Measurements from ENCODE around the gene OTX2. TPM values are rescaled to one million over a fixed set of nuclear protein-coding genes. Genes with fewer than 3 reads are reported as not detected.

OTX2 gene
- total and polyA plus RNA-seq, 7 experiments from 2014 or later: not detected

- H3K9me3 Mint-ChIP-seq: peaks cover 0 to 1% (median 0%) of the 10 kb centered on the region in 11 donors
- no peaks in the 10 kb centered on the region for H3K36me3 Mint-ChIP-seq
- Histone ChIP-seq H3K4me3 (ENCODE audit: low read length) (no peak overlapping the region), H3K4me1 (ENCODE audit: control insufficient read depth in 2 of 2, insufficient read depth in 2 of 2, low read length in 2 of 2) (no peaks in the 10 kb centered on the region), H3K9me3 (ENCODE audit: control insufficient read depth in 2 of 3, low read length in 3 of 3) (no peaks in the 10 kb centered on the region), H3K27ac (ENCODE audit: low read depth, low read length) (no peak overlapping the region), H3K27me3 (ENCODE audit: control insufficient read depth in 2 of 2, insufficient read depth in 2 of 2, low read length in 2 of 2) (no peaks in the 10 kb centered on the region), H3K36me3 (ENCODE audit: control insufficient read depth in 2 of 3, insufficient read depth in 3 of 3, low read length in 3 of 3) (no peaks in the 10 kb centered on the region)
- DNase-seq: no peak
- ATAC-seq: no peak
- ChIA-PET CTCF (no interaction called here), POLR2A (no interaction called here)
- H3K4me1 Mint-ChIP-seq: no peaks in the 10 kb centered on the region
- H3K27me3 Mint-ChIP-seq: peaks cover 6 to 31% (median 25%) of the 10 kb centered on the region in 5 donors
- intact Hi-C loops (cut with micrococcal nuclease): no loop called here
- H3K4me3 Mint-ChIP-seq: no peak overlapping the region
- H3K27ac Mint-ChIP-seq: no peak overlapping the region
These were observed 27.6 kb downstream of the OTX2 start for GRCh38 chr14:56782711-56783110.

GRCh38 chr14:56774503-56774902 is 35.8 kb downstream of the OTX2 start:
- Histone ChIP-seq H3K4me1 (ENCODE audit: control insufficient read depth in 2 of 2, insufficient read depth in 2 of 2, low read length in 2 of 2) (no peaks in the 10 kb centered on the region), H3K36me3 (ENCODE audit: control insufficient read depth in 2 of 3, insufficient read depth in 3 of 3, low read length in 3 of 3) (no peaks in the 10 kb centered on the region), H3K27me3 (ENCODE audit: control insufficient read depth in 2 of 2, insufficient read depth in 2 of 2, low read length in 2 of 2) (no peaks in the 10 kb centered on the region), H3K4me3 (ENCODE audit: low read length) (no peak overlapping the region), H3K9me3 (ENCODE audit: control insufficient read depth in 2 of 3, low read length in 3 of 3) (no peaks in the 10 kb centered on the region), H3K27ac (ENCODE audit: low read depth, low read length) (no peak overlapping the region)
- POLR2A ChIA-PET: no interaction called here
- no peak for DNase-seq
- CTCF ChIA-PET: no interaction called here
- no peak overlapping the region for H3K4me3 Mint-ChIP-seq
- H3K4me1 Mint-ChIP-seq: peaks cover 0 to 5% (median 0%) of the 10 kb centered on the region in 7 donors
- H3K9me3 Mint-ChIP-seq: peaks cover 0 to 4% (median 0%) of the 10 kb centered on the region in 11 donors
- no peaks in the 10 kb centered on the region for H3K36me3 Mint-ChIP-seq
- intact Hi-C loops (cut with micrococcal nuclease): no loop called here
- ATAC-seq: no peak
- H3K27ac Mint-ChIP-seq: no peak overlapping the region
- H3K27me3 Mint-ChIP-seq: peaks cover 12 to 33% (median 15%) of the 10 kb centered on the region in 5 donors

- peaks cover 0 to 5% (median 0%) of the 10 kb centered on the region in 7 donors for H3K4me1 Mint-ChIP-seq
- peaks cover 9 to 34% (median 18%) of the 10 kb centered on the region in 5 donors for H3K27me3 Mint-ChIP-seq
- POLR2A ChIA-PET: no interaction called here
- intact Hi-C loops (cut with micrococcal nuclease): no loop called here
- Histone ChIP-seq H3K9me3 (ENCODE audit: control insufficient read depth in 2 of 3, low read length in 3 of 3) (no peaks in the 10 kb centered on the region), H3K4me1 (ENCODE audit: control insufficient read depth in 2 of 2, insufficient read depth in 2 of 2, low read length in 2 of 2) (no peaks in the 10 kb centered on the region), H3K36me3 (ENCODE audit: control insufficient read depth in 2 of 3, insufficient read depth in 3 of 3, low read length in 3 of 3) (no peaks in the 10 kb centered on the region), H3K4me3 (ENCODE audit: low read length) (no peak overlapping the region), H3K27ac (ENCODE audit: low read depth, low read length) (no peak overlapping the region), H3K27me3 (ENCODE audit: control insufficient read depth in 2 of 2, insufficient read depth in 2 of 2, low read length in 2 of 2) (no peaks in the 10 kb centered on the region)
- ATAC-seq (no peak), DNase-seq (no peak)
- H3K36me3 Mint-ChIP-seq: no peaks in the 10 kb centered on the region
- CTCF ChIA-PET: interaction anchor here (0.7 kb wide), 1 partner anchor 1983 kb away, joined by 3 read pairs; no protein-coding TSS in a partner anchor
- H3K4me3 Mint-ChIP-seq: no peak overlapping the region
- H3K27ac Mint-ChIP-seq: no peak overlapping the region
- H3K9me3 Mint-ChIP-seq: peaks cover 0 to 4% (median 0%) of the 10 kb centered on the region in 11 donors
These were observed 39.8 kb downstream of the OTX2 start for GRCh38 chr14:56770512-56770911.

DNA sequence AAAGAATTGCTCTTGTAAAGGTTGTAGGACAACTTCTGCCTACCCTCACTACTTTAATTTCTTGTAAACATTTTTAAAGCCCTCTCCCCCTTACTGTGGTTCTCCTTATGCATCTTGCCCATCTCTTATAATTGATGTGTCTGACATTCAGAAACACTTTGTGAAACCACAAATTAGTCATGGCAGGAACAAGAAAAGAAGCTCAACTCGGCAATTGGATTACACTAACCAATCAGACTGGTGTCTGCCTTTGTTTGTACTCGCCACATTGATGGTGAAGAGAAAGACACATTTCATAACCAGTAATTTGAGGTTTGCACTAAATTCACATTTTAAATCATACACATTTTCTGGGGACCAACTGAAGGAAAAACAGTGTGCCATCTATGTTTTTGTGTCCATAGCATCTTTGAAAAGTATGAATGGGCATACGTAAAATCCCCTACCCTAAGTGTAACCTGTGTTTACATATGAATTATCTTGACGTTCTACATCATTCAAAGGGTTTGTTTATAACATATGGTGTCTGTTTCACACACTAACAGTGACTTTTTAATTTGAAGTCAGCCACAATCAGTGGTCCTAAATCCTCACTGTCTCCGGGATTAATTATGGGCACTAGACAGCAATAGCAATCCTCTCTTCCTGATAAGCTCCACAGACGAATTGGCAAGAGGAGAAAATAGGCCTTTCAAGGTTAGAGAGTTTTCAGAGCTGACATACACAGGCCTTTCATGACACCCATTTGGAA is 49.9 kb downstream of the OTX2 start:
- intact Hi-C loops (cut with micrococcal nuclease): no loop called here
- Mint-ChIP-seq H3K4me1 (no peaks in the 10 kb centered on the region), H3K36me3 (no peaks in the 10 kb centered on the region), H3K27me3 (peaks cover 0 to 32% (median 14%) of the 10 kb centered on the region in 5 donors), H3K27ac (no peak overlapping the region), H3K9me3 (peaks cover 0 to 4% (median 0%) of the 10 kb centered on the region in 11 donors), H3K4me3 (no peak overlapping the region)
- Histone ChIP-seq H3K4me1 (ENCODE audit: control insufficient read depth in 2 of 2, insufficient read depth in 2 of 2, low read length in 2 of 2) (no peaks in the 10 kb centered on the region), H3K27ac (ENCODE audit: low read depth, low read length) (no peak overlapping the region), H3K9me3 (ENCODE audit: control insufficient read depth in 2 of 3, low read length in 3 of 3) (no peaks in the 10 kb centered on the region), H3K27me3 (ENCODE audit: control insufficient read depth in 2 of 2, insufficient read depth in 2 of 2, low read length in 2 of 2) (no peaks in the 10 kb centered on the region), H3K4me3 (ENCODE audit: low read length) (no peak overlapping the region), H3K36me3 (ENCODE audit: control insufficient read depth in 2 of 3, insufficient read depth in 3 of 3, low read length in 3 of 3) (no peaks in the 10 kb centered on the region)
- CTCF ChIA-PET: no interaction called here
- no peak for DNase-seq
- ATAC-seq: no peak
- POLR2A ChIA-PET: no interaction called here

DNA sequence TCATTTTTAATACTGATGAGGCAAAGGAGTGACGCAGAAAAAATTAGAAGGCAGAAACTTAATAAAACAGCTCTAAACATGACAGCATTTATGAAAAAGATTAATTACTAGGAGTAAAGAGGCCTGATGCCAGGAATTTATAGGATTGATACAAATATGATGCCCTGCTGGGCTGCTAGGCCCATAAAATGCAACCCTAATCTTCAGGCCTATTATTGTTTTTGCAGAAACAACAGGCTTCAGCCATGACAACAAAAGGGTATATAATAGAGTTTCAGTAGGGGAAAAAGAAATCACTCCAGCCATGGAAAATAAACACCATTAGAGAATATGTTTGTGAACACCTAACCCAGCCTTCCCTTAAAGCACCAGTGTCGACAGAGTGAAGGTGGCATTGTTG is 50.6 kb downstream of the OTX2 start:
- intact Hi-C loops (cut with micrococcal nuclease): no loop called here
- H3K4me3 Mint-ChIP-seq: no peak overlapping the region
- no peak for ATAC-seq
- Histone ChIP-seq H3K9me3 (ENCODE audit: control insufficient read depth in 2 of 3, low read length in 3 of 3) (no peaks in the 10 kb centered on the region), H3K4me1 (ENCODE audit: control insufficient read depth in 2 of 2, insufficient read depth in 2 of 2, low read length in 2 of 2) (no peaks in the 10 kb centered on the region), H3K27ac (ENCODE audit: low read depth, low read length) (no peak overlapping the region), H3K27me3 (ENCODE audit: control insufficient read depth in 2 of 2, insufficient read depth in 2 of 2, low read length in 2 of 2) (no peaks in the 10 kb centered on the region), H3K36me3 (ENCODE audit: control insufficient read depth in 2 of 3, insufficient read depth in 3 of 3, low read length in 3 of 3) (no peaks in the 10 kb centered on the region), H3K4me3 (ENCODE audit: low read length) (no peak overlapping the region)
- CTCF ChIA-PET: no interaction called here
- H3K27me3 Mint-ChIP-seq: peaks cover 5 to 30% (median 15%) of the 10 kb centered on the region in 5 donors
- H3K9me3 Mint-ChIP-seq: peaks cover 0 to 4% (median 0%) of the 10 kb centered on the region in 11 donors
- H3K27ac Mint-ChIP-seq: no peak overlapping the region
- DNase-seq: no peak
- no peaks in the 10 kb centered on the region for H3K36me3 Mint-ChIP-seq
- POLR2A ChIA-PET: no interaction called here
- no peaks in the 10 kb centered on the region for H3K4me1 Mint-ChIP-seq

DNA sequence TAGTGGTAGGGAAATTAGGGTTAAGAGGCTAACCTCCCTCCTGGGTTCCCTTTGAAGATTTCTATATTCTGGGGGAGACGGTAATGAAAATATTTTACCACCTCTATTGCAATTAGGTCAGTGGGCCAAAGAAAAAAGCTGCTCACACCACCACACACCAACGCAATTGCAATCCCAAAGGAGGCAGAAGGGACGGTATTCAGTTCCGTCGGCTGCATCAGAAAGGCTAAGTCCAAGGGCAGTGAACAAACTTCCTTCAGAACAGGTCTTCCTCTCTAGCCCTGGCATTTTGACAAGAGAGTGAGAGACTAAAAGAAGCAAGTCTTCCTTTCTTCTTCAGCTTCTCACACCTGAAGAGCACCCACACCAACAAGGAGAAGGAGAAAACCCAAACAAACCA is 51.2 kb downstream of the OTX2 start:
- H3K4me1 ChIP-seq (ENCODE audit: control insufficient read depth in 2 of 2, insufficient read depth in 2 of 2, low read length in 2 of 2): no peaks in the 10 kb centered on the region
- intact Hi-C loops (cut with micrococcal nuclease): no loop called here

DNA sequence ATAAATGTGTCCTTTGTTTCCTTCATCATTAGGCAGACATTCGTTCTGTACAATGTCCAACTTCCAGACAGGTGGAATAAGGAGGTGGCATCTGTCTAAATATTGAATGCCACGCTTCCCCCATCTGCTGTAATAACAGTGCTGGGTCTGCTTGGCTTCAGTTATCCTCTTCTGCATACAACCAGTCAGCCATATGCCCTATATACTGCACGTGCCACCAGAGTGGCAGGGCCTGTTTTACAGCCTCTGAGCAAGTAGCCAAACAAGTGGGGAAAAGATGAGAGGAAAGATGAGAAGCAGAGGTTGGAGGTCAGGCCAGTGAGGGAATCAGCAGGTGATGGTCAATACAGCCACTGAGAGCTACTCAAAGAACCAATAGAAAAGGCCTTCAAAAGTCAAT is 55.4 kb downstream of the OTX2 start:
- no peaks in the 10 kb centered on the region for H3K27me3 ChIP-seq (ENCODE audit: control insufficient read depth in 2 of 2, insufficient read depth in 2 of 2, low read length in 2 of 2)
- no peak overlapping the region for H3K4me3 Mint-ChIP-seq
- intact Hi-C loops (cut with micrococcal nuclease): no loop called here
- DNase-seq (no peak), ATAC-seq (no peak)
- POLR2A ChIA-PET: no interaction called here
- H3K9me3 Mint-ChIP-seq: no peaks in the 10 kb centered on the region
- H3K27me3 Mint-ChIP-seq: peaks cover 5 to 34% (median 12%) of the 10 kb centered on the region in 5 donors
- no peaks in the 10 kb centered on the region for H3K4me1 ChIP-seq (ENCODE audit: control insufficient read depth in 2 of 2, insufficient read depth in 2 of 2, low read length in 2 of 2)
- no peaks in the 10 kb centered on the region for H3K36me3 Mint-ChIP-seq
- CTCF ChIA-PET: no interaction called here
- no peak overlapping the region for H3K27ac Mint-ChIP-seq
- H3K27ac ChIP-seq (ENCODE audit: low read depth, low read length): no peak overlapping the region
- no peak overlapping the region for H3K4me3 ChIP-seq (ENCODE audit: low read length)
- no peaks in the 10 kb centered on the region for H3K9me3 ChIP-seq (ENCODE audit: control insufficient read depth in 2 of 3, low read length in 3 of 3)
- H3K36me3 ChIP-seq (ENCODE audit: control insufficient read depth in 2 of 3, insufficient read depth in 3 of 3, low read length in 3 of 3): no peaks in the 10 kb centered on the region
- no peaks in the 10 kb centered on the region for H3K4me1 Mint-ChIP-seq

More for the DNA sequence above, 51.2 kb downstream of the OTX2 start:
- H3K4me3 ChIP-seq (ENCODE audit: low read length): no peak overlapping the region
- Mint-ChIP-seq H3K4me3 (no peak overlapping the region), H3K9me3 (peaks cover 0 to 4% (median 0%) of the 10 kb centered on the region in 11 donors), H3K27me3 (peaks cover 5 to 24% (median 13%) of the 10 kb centered on the region in 5 donors), H3K36me3 (no peaks in the 10 kb centered on the region), H3K27ac (no peak overlapping the region), H3K4me1 (no peaks in the 10 kb centered on the region)
- H3K27me3 ChIP-seq (ENCODE audit: control insufficient read depth in 2 of 2, insufficient read depth in 2 of 2, low read length in 2 of 2): no peaks in the 10 kb centered on the region
- no peak overlapping the region for H3K27ac ChIP-seq (ENCODE audit: low read depth, low read length)
- CTCF ChIA-PET: no interaction called here
- ATAC-seq: no peak
- POLR2A ChIA-PET: no interaction called here
- DNase-seq: no peak
- H3K36me3 ChIP-seq (ENCODE audit: control insufficient read depth in 2 of 3, insufficient read depth in 3 of 3, low read length in 3 of 3): no peaks in the 10 kb centered on the region
- no peaks in the 10 kb centered on the region for H3K9me3 ChIP-seq (ENCODE audit: control insufficient read depth in 2 of 3, low read length in 3 of 3)

Data from naive thymus-derived CD4-positive, alpha-beta T cell (primary cell).